A172 (cell line): Measurements from ENCODE around the gene ANP32B. TPM values are rescaled to one million over a fixed set of nuclear protein-coding genes. Genes with fewer than 3 reads are reported as not detected.
"Not testable (repeated sequence)": the region's sequence is repeated elsewhere in the genome, so short reads cannot be mapped to it uniquely, and the experiment has no call there.

Experiments
- DNase-seq: peaks from one replicate; pipeline ENCODE4 v3.0.0-alpha.2; 2015; ENCODE audit warnings: low spot score
- total RNA-seq: library from RNA; depleted of rRNA; stranded (reverse); fragments of >200 nt; shearing (Covaris generic); gene quantifications from 2 replicates; pipeline ENCODE4 v1.2.3, GENCODE V29; 2014

ANP32B gene
- total RNA-seq, 1 experiment from 2014 or later = 21.2 TPM

DNA sequence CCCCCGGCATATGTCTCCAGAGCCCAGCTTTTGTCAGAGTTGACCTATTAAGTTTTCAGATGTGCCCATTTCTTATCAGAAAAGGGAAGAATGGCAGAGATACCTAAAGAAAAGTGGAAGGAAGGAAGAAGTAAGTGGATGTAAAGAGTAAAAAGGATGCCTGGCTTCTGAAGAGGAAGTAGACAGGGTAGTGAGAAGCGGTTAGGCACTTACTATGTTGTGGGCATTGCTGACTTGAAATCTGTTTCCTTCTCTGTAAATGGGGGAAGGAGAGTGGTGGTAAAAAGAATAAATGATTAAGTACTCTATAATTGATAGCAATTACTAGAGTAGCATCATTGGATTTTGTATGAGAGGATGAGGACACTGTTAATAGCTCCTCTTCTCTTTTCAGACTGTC is 9.9 kb downstream of the ANP32B start:
- DNase-seq = no peak

DNA sequence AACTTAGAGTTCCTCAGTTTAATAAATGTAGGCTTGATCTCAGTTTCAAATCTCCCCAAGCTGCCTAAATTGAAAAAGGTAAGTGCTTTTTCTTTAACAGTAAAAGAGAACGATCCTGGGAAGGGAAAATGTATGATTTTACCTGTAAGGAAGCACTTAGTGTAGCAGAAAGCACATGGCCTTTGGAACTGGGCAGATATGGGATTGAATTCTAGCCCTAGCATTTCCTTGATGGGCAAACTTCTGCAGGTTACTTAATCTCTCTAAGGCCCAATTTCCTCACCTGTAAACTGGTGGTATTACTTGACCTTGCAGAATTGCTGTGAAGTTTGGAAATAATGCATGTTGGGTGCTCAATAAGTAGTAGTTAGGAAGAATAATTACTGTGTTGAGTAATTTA is 11.6 kb downstream of the ANP32B start:
- no peak for DNase-seq

DNA sequence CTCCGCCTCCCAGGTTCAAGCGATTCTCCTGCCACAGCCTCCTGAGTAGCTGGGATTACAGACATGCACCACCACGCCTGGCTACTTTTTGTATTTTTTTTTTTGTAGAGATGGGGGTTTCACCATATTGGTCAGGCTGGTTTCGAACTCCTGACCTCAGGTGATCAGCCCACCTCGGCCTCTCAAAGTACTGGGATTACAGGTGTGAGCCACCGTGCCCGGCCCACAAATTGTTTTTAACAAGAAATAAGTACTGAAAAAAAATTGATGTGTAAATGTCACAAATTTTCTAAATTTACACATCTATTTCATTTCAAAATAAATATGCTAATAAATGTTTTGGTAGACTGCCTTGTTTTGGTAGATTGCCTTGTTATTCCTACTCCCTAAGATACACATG is 13.5 kb downstream of the ANP32B start:
- not testable (repeated sequence) for DNase-seq

DNA sequence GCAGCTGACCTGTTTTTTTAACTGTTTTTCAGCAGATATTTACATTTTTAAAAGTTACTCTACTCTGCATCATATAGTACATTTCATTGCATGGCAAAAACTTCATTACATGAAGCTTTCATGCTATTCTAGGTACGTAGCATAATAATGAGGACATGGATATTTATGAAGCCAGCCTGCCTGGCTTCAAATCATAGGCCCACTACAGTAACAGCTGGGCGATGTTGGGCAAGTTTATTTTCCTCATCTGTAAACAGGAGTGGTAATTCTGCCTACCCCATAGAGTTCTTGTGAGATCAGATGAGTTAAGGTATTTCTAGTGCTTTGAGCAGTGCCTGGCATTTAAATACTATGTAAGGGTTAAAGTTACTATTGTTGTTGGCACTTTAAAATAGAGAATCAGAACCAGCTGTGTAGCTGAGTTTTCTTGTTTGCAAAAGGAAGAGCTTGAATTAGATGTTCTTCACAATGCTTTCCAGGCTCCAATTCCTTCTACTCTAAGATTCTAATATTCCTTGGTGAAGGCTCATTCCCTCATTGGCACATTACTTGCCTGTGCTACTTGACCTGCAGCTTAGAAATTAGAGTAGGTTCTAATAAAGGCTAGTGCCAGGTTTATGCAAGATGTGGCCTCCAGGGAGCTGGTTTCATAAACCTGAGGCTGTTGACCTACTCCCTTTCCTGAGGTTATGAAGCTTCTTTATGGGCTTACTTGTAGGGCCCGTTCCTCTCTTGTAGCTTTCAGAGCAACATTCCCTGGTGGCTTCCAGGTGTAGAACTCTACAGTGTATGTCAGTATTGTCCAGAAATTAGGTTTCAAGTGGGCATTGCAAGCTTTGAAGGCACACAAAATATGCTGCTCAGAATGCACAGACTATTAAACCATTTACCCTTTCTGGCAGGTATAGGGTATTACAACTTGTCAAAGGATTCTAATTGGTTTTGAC is 14.5 kb downstream of the ANP32B start:
- no peak for DNase-seq

DNA sequence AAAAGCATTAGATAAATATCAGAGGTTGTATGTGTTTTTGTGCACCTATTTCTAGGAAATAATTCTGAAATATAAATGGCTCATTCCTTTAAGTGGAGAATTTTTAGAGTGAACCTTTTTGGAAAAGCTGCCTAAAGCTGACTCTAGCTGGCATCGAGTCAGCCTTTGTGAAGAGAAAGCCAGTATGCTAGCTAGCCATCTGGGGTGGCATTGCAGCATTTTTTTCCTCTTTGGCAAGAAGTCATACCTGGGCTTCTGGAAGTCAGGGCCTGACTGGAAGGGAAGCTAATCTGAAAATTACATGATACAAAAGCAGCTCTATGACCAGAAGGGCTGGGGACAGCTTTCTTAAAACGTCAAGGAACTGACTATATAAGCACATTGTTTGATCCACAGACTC is 19.7 kb downstream of the ANP32B start:
- no peak for DNase-seq

DNA sequence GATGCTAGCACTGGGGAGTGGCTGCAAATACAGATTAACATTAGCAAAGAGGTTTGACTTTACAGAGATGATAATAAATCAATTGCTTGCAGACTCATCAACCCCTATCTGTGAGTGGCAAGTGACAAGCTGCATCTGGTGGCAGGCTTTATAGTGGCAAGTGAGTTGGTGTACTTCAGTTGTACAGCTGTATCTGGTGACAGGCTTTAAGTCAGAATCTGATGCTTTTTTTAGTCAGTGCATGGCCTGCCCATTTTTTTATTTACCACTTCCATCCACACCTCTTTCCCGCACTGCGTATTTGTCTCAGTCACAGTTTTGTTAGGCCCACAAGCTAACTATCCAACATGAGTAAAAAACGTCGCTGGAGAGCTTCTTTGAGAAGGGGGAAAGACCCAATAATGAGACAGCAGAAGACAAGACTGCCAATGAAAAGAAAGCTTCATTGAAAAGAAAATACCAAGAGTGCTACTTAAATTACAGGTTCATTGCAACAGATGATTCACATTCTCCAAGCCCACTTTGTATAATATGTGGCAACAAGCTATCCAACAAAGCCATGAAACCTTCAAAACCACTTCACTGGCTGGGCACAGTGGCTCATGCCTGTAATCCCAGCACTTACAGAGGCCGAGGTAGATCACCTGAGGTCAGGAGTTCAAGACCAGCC is 23.1 kb downstream of the ANP32B start:
- no peak for DNase-seq

DNA sequence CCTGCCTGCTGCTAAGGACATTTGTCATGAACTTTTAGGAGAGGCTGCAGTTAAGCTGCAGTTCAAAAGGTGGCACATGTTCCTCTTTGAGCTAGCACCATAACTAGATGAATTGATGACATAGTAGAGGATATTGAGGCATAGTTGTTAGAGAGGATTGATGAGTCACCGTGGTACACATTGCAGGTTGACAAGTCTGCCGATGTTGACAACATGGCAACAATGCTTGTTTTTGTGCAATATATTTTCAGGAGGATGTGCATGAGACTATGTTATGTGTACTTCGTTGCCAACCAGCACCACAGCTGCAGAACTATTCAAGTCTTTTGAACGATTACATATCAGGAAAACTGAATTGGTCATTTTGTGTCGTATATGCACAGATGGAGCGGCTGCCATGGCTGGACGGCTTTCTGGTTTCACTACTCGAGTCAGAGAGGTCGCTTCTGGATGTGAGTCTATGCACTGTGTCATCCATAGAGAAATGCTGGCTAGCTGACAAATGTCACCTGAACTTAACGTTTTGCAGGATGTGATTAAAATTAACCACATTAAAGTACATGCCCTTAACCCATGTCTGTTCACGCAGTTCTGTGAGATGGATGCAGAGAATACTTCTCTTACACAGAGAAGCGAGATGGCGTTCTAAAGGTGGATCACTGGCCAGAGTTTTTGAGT is 24.2 kb downstream of the ANP32B start:
- DNase-seq = no peak

DNA sequence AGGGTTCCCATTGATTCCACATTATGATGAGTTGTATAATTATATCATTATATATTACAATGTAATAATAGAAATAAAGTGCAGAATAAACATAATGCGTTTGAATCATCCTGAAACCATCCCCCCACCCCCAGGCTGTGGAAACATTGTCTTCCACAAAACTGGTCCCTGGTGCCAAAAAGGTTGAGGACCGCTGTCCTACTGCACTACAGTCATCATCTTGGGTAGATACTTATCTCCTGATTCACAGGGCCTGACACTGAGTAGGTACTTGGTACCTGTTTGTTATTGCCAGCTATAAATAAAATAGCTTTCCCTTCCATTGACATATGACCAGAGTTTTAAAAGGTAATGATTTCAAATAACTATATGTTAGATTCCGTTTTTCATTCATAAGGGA is 25.6 kb downstream of the ANP32B start:
- DNase-seq = no peak

DNA sequence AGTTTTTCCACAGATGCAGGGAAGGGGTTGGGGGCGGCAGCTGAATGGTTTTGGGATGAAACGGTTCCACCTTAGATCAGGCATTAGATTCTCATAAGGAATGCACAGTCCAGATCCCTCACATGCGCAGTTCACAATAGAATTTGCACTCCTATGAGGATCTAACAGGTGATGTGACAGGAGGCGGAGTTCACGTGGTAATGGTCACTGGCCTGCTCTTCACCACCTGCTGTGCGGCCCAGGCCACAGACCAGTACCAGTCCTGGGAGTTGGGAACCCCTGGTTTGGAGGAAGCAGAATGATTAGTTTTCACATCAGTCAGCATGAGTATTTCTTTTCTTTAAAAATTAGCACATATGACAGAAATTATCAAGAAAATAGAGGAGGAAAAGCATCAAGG is 26.3 kb downstream of the ANP32B start:
- DNase-seq = no peak

DNA sequence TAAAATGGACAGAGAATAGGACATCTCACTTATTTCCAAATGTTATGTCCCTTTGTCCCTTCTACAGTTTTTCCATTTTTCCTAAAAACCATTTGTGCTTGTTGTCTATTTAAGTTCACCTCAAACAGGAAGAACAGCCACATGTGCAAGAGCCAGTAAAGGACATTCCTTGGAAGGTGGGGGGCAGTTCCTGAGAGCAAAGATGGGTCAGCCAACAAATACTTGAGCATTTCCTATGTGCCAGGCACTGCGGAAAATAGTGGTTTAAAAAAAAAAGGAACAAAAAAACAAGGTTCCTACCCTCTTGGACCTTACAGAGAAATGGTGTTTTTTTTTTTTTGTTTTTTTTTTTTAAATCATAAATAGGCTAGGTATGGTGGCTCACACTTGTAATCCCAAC is 26.8 kb downstream of the ANP32B start:
- DNase-seq = no peak

DNA sequence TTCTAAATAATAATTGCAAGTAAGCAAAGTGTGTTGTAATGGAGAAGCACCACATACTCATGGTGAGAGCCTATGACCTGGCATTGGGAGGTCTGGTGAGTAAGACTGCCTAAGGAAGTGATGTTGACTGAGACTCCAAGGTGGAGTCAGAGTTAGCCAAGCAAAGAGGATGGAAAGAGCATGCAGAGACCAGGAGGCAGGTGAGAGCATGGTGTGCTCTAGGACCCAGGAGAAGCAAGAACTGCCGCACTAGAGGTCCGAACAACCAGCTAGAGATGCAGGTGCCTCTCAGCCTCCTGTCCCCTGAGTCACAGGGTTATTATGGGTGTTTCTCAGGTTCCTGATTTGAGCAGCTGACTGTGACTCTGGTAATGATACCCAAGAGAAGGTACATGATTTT is 27.3 kb downstream of the ANP32B start:
- peak; percentile 70 for DNase-seq

DNA sequence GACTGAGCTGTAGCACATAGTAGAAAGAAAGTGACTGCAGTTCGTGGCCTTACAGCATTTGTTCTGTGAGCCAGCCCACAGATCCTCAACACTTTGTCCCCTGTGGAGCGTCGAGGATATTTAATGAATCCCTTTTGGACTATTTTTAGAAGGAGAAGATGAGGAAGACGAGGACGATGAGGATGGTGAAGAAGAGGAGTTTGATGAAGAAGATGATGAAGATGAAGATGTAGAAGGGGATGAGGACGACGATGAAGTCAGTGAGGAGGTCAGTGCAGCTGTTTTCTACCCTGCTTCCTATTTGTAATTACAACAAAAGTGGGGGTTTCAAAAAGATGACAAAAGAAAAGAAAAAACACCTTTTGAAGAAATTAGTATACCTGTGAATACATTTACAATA is 28.0 kb downstream of the ANP32B start:
- no peak for DNase-seq

DNA sequence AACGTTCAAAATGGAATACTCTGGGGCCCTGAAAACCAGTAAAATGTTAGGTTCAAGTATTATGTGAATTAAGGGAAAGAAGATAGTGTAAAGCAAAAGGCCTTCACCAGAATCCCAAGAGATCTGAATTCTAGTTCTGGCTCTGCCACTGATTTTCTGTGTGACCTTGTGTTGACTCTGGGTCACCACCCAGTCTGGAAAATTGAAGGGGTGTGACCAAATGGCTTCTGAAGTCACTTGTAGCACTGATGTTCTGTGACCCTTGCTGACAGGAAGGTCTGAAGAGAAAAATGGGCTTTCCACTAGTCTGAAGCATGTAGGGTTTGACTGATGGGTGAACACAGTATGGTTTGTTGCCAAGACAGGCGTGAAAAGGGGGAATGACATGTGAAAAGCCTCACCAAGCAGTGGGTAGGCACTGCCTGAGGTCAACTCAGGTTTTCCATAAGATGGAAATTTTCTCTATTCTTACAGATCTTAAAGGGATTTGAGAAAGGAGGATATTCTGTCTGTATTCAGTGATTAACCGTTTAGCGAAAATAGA is 33.1 kb downstream of the ANP32B start:
- DNase-seq = no peak

DNA sequence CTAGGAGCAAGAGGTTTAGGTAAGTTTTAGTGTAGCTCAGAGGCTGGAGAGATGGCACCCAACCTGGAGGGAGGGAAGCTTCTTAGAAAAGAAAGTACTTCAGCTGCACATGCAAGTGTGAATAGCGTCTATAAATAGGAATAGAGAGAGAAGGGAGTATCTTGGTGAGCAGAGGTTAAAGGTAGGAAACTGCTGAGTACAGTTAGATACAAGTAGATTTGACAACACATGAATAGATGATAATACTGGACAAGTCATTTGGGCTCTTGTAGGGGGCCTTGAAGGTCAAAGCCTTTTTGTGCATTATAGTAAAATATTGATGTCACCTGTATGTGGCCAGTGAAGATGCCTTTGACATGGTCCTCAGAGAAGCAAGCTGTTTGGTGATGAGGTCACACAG is 34.2 kb downstream of the ANP32B start:
- DNase-seq = no peak

DNA sequence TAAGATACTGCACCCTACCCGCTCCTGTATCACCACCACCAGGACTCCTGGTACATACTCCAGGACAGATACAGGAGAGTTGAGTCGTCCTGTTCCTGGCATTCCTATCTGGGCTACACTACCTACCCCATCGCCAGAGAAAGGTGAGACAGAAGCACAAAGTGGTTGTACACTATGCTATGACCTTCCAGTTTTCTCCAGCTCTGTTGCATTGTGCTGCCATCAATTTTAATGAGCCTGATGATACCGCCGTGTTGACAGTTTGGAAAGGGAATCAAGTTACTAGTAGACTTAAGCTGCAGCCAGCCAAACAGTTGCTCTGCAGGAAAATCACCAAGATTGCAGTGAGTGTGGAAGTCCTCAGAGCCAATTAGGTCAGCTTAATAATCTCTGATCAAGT is 35.2 kb downstream of the ANP32B start:
- no peak for DNase-seq

DNA sequence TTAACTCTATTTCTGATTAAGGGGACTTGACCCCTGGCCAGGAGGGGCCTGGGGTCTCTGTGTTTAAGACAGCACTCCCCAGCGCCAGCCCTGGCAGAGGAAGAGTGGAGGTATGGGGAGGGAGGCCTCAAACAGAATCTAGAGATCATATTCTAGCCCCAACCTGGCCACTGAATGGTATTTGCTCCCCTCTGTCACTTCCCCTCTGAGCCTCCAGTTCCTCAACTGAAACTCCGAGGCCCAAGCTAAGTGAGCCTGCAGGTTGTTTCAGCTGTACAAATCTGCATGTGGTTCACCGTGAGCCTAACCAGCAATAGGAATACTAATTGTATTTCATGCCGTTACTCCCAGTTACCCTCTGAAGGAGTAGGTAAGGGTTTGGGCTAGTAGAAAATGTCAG is 36.0 kb downstream of the ANP32B start:
- DNase-seq = no peak

DNA sequence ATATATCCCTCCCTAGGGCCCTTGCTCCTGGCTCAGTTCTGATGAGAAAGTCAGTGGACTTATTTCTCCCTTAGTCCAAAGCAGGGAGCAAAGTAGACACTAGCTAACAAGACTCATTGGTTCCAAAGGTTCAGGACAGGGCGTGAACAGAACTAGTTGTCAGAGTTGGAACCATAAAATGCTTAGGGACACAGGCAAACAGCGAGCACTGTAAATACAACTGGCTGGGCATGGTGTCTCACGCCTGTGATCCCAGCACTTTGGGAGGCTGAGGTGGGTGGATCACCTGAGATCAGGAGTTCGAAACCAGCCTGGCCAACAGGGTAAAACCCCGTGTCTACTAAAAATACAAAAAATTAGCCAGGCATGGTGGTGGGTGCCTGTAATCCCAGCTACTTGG is 36.7 kb downstream of the ANP32B start:
- not testable (repeated sequence) for DNase-seq

DNA sequence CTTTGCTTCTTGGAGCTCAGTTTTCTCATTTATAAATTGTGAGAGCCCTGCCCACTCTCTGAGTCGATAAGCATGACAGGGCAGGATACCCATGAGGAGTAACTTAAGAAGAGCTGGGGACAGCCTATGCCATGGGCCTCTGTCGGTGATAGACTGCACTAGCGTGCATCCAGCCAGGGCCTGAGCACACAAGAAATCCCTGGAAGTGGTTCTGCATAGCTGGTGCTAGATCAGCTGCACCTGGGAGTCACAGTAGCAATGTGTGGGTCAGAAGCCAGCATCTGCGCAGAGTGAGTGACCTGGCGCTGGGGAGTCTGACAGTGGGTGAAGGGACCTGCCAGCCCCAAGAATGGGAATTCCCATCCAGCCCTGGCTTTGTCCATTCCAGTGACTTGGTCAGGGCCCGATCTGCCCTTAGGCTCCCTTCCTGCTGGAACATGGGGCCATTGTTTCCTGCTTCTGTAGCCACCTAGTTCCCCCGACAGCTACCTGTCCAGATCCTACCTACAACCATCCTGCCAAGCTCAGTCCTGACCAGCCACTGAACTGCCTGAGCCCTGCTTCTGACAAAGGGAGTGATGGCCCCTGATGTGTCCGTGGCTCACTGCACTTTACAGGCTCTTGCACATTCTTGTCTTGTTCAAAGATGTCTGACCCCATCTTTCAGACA is 37.5 kb downstream of the ANP32B start:
- no peak for DNase-seq

DNA sequence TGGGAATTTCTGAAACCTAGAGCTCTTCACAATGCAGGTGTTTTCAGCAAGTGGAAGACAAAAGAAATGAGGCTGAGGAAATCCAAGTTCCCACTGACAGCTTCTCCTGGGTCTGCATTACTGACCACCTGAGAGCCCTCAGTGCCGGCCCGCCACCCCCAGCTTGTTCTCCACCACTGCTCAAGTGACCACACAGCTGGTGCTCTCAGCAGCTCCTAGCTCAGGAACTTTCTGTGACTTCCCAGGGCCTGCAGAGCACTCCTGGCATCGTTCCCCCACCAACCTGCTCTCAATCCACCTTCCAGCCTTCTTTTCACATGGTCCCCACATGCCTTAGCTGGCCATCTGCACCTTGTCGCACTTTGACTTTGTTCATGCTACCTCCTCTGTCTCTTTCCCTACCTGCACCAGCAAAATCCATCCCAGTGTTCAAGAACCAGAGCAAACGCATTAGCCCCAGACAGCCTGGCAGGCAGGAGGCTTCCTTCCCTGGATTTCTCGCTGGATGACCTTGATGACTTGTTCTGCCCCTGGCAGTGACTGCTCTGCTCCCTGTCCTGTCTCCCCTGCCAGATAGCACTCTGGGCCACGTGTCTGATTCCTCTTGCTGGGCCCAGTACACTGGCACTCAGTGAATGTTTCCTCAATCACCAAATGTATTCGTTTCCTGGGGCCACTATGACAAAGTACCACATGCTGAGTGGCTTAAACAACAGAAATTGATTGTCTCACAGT is 38.3 kb downstream of the ANP32B start:
- DNase-seq = no peak

DNA sequence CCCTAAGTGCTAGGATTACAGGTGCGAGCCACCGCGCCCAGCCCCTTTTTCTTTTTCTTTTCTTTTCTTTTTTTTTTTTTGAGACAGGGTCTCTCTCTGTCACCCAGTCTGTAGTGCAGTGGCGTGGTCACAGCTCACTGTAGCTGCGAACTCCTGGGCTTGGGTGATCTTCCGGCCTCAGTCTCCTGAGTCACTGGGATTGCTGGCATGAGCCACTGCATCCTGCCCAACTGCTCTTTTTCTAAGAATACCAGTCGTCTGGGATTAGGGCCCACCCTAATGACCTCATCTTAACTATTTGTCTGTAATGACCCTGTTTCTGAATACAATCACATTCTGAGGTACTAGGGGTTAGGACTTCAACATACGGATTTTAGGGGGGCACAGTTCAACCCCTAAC is 39.3 kb downstream of the ANP32B start:
- DNase-seq = peak; percentile 61

DNA sequence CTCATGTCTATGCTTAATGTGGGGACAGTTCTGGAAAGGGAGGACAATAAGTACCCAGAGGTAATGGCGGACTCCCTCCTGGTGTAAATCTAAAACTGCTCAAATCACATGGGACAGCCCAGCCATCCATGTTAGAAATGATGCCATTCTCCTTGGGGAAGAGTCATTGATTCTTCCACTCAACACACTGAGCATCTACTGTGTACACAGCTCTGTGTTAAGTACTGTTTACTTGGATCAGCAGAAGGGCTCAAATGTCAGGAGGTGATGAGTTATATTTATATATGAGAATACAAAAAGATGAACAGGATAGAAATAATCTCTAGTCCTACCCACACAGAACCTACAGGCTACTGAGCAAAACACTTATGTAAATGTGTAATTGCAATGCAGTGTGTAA is 41.6 kb downstream of the ANP32B start:
- no peak for DNase-seq
